Neural cell (in vitro differentiated cells): ENCODE results near the gene SLC2A8. TPM values are rescaled to one million over a fixed set of nuclear protein-coding genes. Genes with fewer than 3 reads are reported as not detected.

Experiments
- H2AFZ ChIP-seq: fragments of 200-600, 300-800 bp; sonication (generic), shearing (Covaris generic); 2 replicates; pipeline ENCODE4 v1.6.0; 2014; ENCODE audit warnings: low read depth, mild to moderate bottlenecking, antibody characterized with exemption, low read length, moderate library complexity
- H3F3A ChIP-seq: fragments of 200-600 bp; shearing (Covaris generic); 2 replicates; pipeline ENCODE4 v1.6.1; 2016; ENCODE audit warnings: mild to moderate bottlenecking, moderate library complexity, mixed read lengths, antibody characterized with exemption, low read length; ENCODE audit not compliant: insufficient read depth, poor library complexity, severe bottlenecking
- H3K27ac ChIP-seq: fragments of 200-600, 300-800 bp; sonication (generic), shearing (Covaris generic); 2 replicates; pipeline ENCODE4 v1.5.1; 2014; ENCODE audit warnings: mild to moderate bottlenecking, low read length, moderate library complexity
- H3K27me3 ChIP-seq: fragments of 300-800, 200-600 bp; sonication (generic), shearing (Covaris generic); 2 replicates; pipeline ENCODE4 v1.6.0; 2014; ENCODE audit warnings: mild to moderate bottlenecking, low read depth, low read length, moderate library complexity; ENCODE audit not compliant: insufficient read depth
- H3K36me3 ChIP-seq: fragments of 300-800, 200-600 bp; sonication (generic), shearing (Covaris generic); 2 replicates; pipeline ENCODE4 v1.5.1; 2014; ENCODE audit warnings: mild to moderate bottlenecking, antibody characterized with exemption, low read length, moderate library complexity; ENCODE audit not compliant: insufficient read depth
- H3K4me2 ChIP-seq: fragments of 300-800, 200-600 bp; sonication (generic), shearing (Covaris generic); 2 replicates; pipeline ENCODE4 v1.6.0; 2014; ENCODE audit warnings: mild to moderate bottlenecking, low read length
- H3K4me3 ChIP-seq: fragments of 300-800, 200-600 bp; sonication (generic), shearing (Covaris generic); 2 replicates; pipeline ENCODE4 v1.5.1; 2014; ENCODE audit warnings: mild to moderate bottlenecking, low read length, moderate library complexity
- H3K79me2 ChIP-seq: fragments of 200-600 bp; shearing (Covaris generic); replicated peaks from 2 replicates; pipeline ENCODE4 v1.6.0; 2014; ENCODE audit warnings: mild to moderate bottlenecking, low read length, moderate library complexity; ENCODE audit not compliant: insufficient read depth
- H3K9ac ChIP-seq: fragments of 300-800, 200-600 bp; sonication (generic), shearing (Covaris generic); 2 replicates; pipeline ENCODE4 v1.6.1; 2016; ENCODE audit warnings: mild to moderate bottlenecking, low read length, mixed read lengths
- H3K9me2 ChIP-seq: fragments of 200-600 bp; shearing (Covaris generic); 2 replicates; pipeline ENCODE4 v1.6.1; 2016; ENCODE audit warnings: mild to moderate bottlenecking, low read length, mixed read lengths; ENCODE audit not compliant: insufficient read depth
- H3K9me3 ChIP-seq: fragments of 200-600, 300-800 bp; sonication (generic), shearing (Covaris generic); 2 replicates; pipeline ENCODE4 v1.6.1; 2016; ENCODE audit warnings: mild to moderate bottlenecking, mixed run types, low read length, moderate library complexity, mixed read lengths
- H4K20me1 ChIP-seq: fragments of 200-600 bp; shearing (Covaris generic); 2 replicates; pipeline ENCODE4 v1.6.1; 2016; ENCODE audit warnings: mild to moderate bottlenecking, mixed run types; ENCODE audit not compliant: insufficient read depth
- EP300 ChIP-seq: fragments of 450-650 bp; conservative IDR thresholded peaks from 2 replicates; pipeline ENCODE4 v1.6.1; 2014; ENCODE audit warnings: antibody characterized with exemption, mild to moderate bottlenecking, moderate library complexity; ENCODE audit not compliant: poor library complexity, severe bottlenecking
- EZH2 ChIP-seq: fragments of 200-600, 300-800 bp; shearing (Covaris generic), sonication (generic); IDR thresholded peaks from 2 replicates; pipeline ENCODE4 v1.6.1; 2014; ENCODE audit warnings: antibody characterized with exemption, low read length, borderline replicate concordance, mild to moderate bottlenecking; ENCODE audit not compliant: insufficient read depth, poor library complexity, severe bottlenecking
- MXI1 ChIP-seq: fragments of 450-650 bp; conservative IDR thresholded peaks from 2 replicates; pipeline ENCODE4 v1.6.1; 2014; ENCODE audit warnings: antibody characterized with exemption, mild to moderate bottlenecking; ENCODE audit not compliant: poor library complexity, severe bottlenecking
- POLR2AphosphoS5 ChIP-seq: IDR thresholded peaks from 2 replicates; pipeline ENCODE4 v1.6.1; 2012
- RAD21 ChIP-seq: fragments of 450-650 bp; conservative IDR thresholded peaks from 2 replicates; pipeline ENCODE4 v1.6.1; 2014; ENCODE audit warnings: antibody characterized with exemption, mild to moderate bottlenecking, moderate library complexity
- SMC3 ChIP-seq: fragments of 450-650 bp; conservative IDR thresholded peaks from 2 replicates; pipeline ENCODE4 v1.6.1; 2014; ENCODE audit warnings: antibody characterized with exemption, mild to moderate bottlenecking, moderate library complexity; ENCODE audit not compliant: poor library complexity
- TAF1 ChIP-seq: IDR thresholded peaks from 2 replicates; pipeline ENCODE4 v1.6.1; 2012; ENCODE audit warnings: low read depth
- polyA plus RNA-seq: library from polyadenylated mRNA; depleted of rRNA; stranded (reverse); fragments of >200 nt; gene quantifications from 2 replicates; pipeline ENCODE4 v1.2.3, GENCODE V29; 2014
- TF ChIP-seq, protein P1 (sequence below): fragments of 450-650 bp; IDR thresholded peaks from 2 replicates; pipeline ENCODE4 v1.5.1; 2014; ENCODE audit warnings: antibody characterized with exemption, mild to moderate bottlenecking, moderate library complexity; ENCODE audit not compliant: poor library complexity, severe bottlenecking
- TF ChIP-seq, protein P2 (sequence below): IDR thresholded peaks from 2 replicates; pipeline ENCODE4 v1.6.1; 2012; ENCODE audit warnings: borderline replicate concordance

SLC2A8 gene
- polyA plus RNA-seq, 1 donor from 2014 or later, result 10.2 TPM

DNA sequence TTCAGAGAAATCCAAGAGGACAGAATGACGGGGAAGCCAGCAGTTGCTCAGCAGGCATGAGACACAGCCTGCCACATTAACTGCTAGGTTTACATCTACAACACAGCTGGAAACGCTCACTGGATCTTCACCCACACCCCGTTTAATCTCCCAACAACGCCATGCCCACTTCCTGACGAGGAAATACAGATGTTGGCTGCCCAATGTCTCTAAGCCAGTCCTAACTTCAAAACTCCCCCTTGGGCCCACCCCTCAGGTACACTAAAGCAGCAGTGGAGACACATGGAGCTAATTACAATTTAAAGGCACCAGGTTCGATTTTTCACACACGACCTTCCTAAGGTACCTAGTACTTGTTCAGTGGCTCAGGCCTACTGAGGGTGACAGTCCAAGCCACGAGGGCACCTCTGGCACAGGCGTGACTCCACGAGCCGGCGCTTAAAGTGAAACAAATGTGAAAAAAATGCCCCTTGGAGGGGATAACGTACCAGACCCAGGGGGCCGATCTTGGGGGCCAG lies 53.3 kb downstream of the SLC2A8 start:
- H3F3A ChIP-seq, result no peaks in the 10 kb centered on the region
- H3K9ac ChIP-seq, result peak overlapping the region; percentile 77
- peak overlapping the region; percentile 86 for H3K4me3 ChIP-seq
- no peaks in the 10 kb centered on the region for H3K36me3 ChIP-seq
- TF ChIP-seq, protein P1, sequence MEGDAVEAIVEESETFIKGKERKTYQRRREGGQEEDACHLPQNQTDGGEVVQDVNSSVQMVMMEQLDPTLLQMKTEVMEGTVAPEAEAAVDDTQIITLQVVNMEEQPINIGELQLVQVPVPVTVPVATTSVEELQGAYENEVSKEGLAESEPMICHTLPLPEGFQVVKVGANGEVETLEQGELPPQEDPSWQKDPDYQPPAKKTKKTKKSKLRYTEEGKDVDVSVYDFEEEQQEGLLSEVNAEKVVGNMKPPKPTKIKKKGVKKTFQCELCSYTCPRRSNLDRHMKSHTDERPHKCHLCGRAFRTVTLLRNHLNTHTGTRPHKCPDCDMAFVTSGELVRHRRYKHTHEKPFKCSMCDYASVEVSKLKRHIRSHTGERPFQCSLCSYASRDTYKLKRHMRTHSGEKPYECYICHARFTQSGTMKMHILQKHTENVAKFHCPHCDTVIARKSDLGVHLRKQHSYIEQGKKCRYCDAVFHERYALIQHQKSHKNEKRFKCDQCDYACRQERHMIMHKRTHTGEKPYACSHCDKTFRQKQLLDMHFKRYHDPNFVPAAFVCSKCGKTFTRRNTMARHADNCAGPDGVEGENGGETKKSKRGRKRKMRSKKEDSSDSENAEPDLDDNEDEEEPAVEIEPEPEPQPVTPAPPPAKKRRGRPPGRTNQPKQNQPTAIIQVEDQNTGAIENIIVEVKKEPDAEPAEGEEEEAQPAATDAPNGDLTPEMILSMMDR, result no peak
- peak; percentile 23 for TF ChIP-seq POLR2AphosphoS5
- H2AFZ ChIP-seq, result no peak overlapping the region
- H3K27ac ChIP-seq, result peak overlapping the region; percentile 9
- peaks cover 8% of the 10 kb centered on the region for H3K79me2 ChIP-seq
- no peaks in the 10 kb centered on the region for H3K9me3 ChIP-seq
- H3K4me2 ChIP-seq, result peak overlapping the region; percentile 27
- H3K9me2 ChIP-seq, result no peaks in the 10 kb centered on the region
- H3K27me3 ChIP-seq, result no peaks in the 10 kb centered on the region
- no peaks in the 10 kb centered on the region for H4K20me1 ChIP-seq

DNA sequence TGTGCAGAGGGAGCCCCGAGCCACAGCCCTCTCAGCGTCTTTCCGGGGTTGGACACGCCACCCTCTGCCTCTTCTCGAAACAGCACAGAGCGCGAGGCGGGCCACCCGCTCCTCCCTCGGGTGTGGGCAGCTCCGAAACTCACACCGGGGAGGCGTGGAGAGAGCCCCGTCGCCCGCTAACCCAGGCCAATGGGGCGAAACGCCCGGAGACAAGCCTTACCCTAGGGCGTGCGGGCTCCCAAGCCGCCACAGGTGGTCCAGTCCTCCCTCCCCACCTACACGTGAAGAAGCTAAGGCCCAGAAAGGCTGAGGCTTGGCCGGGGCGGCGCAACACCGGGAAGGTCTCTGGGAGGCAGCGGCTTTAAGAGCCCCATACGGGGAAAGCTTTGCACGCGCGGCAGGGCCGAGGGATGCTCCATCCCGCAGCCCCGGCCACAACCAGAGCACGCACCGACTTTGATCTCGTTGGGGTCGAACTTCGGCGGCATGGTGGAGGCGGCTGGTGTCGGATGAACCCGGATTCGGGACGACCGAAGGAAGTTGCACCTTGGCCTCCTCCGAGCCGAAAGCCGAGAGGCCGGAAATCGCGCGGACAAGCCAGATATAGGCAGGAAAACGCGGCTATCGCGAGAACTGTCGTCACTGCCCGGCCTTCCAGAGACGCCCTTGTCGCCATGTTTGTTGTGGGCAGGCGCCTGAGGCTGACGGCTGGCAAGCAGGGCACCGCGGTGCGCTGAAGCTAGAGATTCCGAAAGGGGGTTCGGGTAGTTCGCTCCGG lies 54.0 kb downstream of the SLC2A8 start, which contains the start of the genes LRSAM1 and RPL12:
Gene LRSAM1, plus strand, starts transcription at position 681 of the 778 bp plus-strand sequence. CDS start 3,018 bp downstream, outside the sequence.
Gene RPL12, minus strand, starts transcription at position 577 of the 778 bp plus-strand sequence. Its CDS starts 89 bp downstream, at position 488.
- Histone ChIP-seq H3K9ac (peak within 1 kb of the TSS; percentile 77), H3K4me2 (peak within 1 kb of the TSS; percentile 87), H3K9me3 (no peaks in the 10 kb centered on the region), H3F3A (no peaks in the 10 kb centered on the region), H3K27ac (peak within 1 kb of the TSS; percentile 69), H3K4me3 (peak within 1 kb of the TSS; percentile 86), H3K9me2 (no peaks in the 10 kb centered on the region), H3K79me2 (peaks cover 8% of the 10 kb centered on the region), H2AFZ (peak within 1 kb of the TSS; percentile 70), H3K27me3 (no peaks in the 10 kb centered on the region), H4K20me1 (no peaks in the 10 kb centered on the region), H3K36me3 (no peaks in the 10 kb centered on the region)
- TF ChIP-seq TAF1 (peak; percentile 89), MXI1 (peak; percentile 97), POLR2AphosphoS5 (peak; percentile 97), EZH2 (no peak), SMC3 (peak; percentile 55), RAD21 (peak; percentile 46), EP300 (peak; percentile 63)
- TF ChIP-seq, protein P2, sequence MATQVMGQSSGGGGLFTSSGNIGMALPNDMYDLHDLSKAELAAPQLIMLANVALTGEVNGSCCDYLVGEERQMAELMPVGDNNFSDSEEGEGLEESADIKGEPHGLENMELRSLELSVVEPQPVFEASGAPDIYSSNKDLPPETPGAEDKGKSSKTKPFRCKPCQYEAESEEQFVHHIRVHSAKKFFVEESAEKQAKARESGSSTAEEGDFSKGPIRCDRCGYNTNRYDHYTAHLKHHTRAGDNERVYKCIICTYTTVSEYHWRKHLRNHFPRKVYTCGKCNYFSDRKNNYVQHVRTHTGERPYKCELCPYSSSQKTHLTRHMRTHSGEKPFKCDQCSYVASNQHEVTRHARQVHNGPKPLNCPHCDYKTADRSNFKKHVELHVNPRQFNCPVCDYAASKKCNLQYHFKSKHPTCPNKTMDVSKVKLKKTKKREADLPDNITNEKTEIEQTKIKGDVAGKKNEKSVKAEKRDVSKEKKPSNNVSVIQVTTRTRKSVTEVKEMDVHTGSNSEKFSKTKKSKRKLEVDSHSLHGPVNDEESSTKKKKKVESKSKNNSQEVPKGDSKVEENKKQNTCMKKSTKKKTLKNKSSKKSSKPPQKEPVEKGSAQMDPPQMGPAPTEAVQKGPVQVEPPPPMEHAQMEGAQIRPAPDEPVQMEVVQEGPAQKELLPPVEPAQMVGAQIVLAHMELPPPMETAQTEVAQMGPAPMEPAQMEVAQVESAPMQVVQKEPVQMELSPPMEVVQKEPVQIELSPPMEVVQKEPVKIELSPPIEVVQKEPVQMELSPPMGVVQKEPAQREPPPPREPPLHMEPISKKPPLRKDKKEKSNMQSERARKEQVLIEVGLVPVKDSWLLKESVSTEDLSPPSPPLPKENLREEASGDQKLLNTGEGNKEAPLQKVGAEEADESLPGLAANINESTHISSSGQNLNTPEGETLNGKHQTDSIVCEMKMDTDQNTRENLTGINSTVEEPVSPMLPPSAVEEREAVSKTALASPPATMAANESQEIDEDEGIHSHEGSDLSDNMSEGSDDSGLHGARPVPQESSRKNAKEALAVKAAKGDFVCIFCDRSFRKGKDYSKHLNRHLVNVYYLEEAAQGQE, result peak; percentile 84
- TF ChIP-seq, protein P1, result peak; percentile 22
